ENCODE measurements around the gene SLC7A9. TPM values are rescaled to one million over a fixed set of nuclear protein-coding genes. Genes with fewer than 3 reads are reported as not detected.

Gene SLC7A9
- total and polyA plus RNA-seq, 2 of the 13 experiments (the other 11 are each of a cell fraction or from before 2014, with no cell fraction given) = 4.7 to 8.3 TPM

DNA sequence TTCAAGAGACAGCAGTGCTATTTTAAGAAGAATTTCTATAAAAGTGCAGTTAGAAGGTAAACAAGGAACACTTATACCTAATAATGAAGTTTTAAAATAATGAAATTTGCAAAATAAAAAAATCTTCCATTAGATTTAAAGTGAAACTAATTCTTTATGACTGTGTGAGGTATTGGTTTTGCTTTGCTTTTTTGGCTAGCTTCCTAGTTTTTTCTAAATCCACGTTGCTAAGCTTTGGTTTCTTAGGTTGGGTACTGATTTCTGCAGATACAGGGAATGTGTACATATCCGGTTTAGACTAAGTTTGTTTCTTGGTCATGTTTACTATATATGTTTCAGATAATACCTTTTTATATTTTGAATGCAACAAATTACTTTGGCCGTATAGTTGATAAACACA, 59.8 kb downstream of the SLC7A9 start:
- H3K9ac ChIP-seq (ENCODE audit: insufficient read depth, low read depth, low read length) = no peak overlapping the region
- no peak overlapping the region for H3K4me3 ChIP-seq (replicated peaks in 1 of 3; ENCODE audit: insufficient read depth in 1 of 3, low read depth in 2 of 3, low read length in 3 of 3)
- FAIRE-seq (no peak), ATAC-seq (no peak), DNase-seq (ENCODE audit: low spot score) (no peak)
- H4K20me1 ChIP-seq (ENCODE audit: insufficient read depth, low read length) = no peaks in the 10 kb centered on the region
- in situ Hi-C loops (cut with HindIII; ENCODE audit: extremely low pct_ligation_motif_present, low pct_unique_long_range_greater_than_20kb) = no loop called here
- POLR2A ChIA-PET = no interaction called here
- H3K4me1 ChIP-seq (ENCODE audit: insufficient read depth, low read length) = peaks cover 12% of the 10 kb centered on the region
- intact Hi-C loops (cut with micrococcal nuclease; ENCODE audit: unreplicated experiment) = no loop called here
- H3K9me3 ChIP-seq (ENCODE audit: low read length) = no peaks in the 10 kb centered on the region
- CTCF ChIA-PET (ENCODE audit: low intra/inter-chr PET ratio, low total read pairs) = no interaction called here
- 4% methylated on average over 3 of the region's 3 CpGs for WGBS (ENCODE audit: low lambda C conversion rate)
- no TSS peak for BruUV-seq (replicated peaks)
- no peak overlapping the region for H3K27ac ChIP-seq (ENCODE audit: extremely low read length, insufficient read depth, low read length)
- TF ChIP-seq, protein P1, sequence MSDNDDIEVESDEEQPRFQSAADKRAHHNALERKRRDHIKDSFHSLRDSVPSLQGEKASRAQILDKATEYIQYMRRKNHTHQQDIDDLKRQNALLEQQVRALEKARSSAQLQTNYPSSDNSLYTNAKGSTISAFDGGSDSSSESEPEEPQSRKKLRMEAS (IDR thresholded peaks at IDR 0.05) = no peak
- TF ChIP-seq ELF4 (CRISPR knock-in tag; IDR thresholded peaks at IDR 0.05; ENCODE audit: borderline replicate concordance) = no peak
- no peak for TF ChIP-seq RFX3 (CRISPR knock-in tag; IDR thresholded peaks at IDR 0.05)
- TF ChIP-seq HNRNPL (IDR thresholded peaks at IDR 0.05; ENCODE audit: low read depth, low read length) = no peak
- TF ChIP-seq ZNF335 (CRISPR knock-in tag; IDR thresholded peaks at IDR 0.05) = no peak
- TF ChIP-seq ZNF678 (CRISPR knock-in tag; IDR thresholded peaks at IDR 0.05) = no peak
- TF ChIP-seq ZNF230 (CRISPR knock-in tag; IDR thresholded peaks at IDR 0.05) = no peak
- TF ChIP-seq, protein P2, sequence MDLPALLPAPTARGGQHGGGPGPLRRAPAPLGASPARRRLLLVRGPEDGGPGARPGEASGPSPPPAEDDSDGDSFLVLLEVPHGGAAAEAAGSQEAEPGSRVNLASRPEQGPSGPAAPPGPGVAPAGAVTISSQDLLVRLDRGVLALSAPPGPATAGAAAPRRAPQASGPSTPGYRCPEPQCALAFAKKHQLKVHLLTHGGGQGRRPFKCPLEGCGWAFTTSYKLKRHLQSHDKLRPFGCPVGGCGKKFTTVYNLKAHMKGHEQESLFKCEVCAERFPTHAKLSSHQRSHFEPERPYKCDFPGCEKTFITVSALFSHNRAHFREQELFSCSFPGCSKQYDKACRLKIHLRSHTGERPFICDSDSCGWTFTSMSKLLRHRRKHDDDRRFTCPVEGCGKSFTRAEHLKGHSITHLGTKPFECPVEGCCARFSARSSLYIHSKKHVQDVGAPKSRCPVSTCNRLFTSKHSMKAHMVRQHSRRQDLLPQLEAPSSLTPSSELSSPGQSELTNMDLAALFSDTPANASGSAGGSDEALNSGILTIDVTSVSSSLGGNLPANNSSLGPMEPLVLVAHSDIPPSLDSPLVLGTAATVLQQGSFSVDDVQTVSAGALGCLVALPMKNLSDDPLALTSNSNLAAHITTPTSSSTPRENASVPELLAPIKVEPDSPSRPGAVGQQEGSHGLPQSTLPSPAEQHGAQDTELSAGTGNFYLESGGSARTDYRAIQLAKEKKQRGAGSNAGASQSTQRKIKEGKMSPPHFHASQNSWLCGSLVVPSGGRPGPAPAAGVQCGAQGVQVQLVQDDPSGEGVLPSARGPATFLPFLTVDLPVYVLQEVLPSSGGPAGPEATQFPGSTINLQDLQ (CRISPR knock-in tag; IDR thresholded peaks at IDR 0.05) = no peak
- TF ChIP-seq, protein P3, sequence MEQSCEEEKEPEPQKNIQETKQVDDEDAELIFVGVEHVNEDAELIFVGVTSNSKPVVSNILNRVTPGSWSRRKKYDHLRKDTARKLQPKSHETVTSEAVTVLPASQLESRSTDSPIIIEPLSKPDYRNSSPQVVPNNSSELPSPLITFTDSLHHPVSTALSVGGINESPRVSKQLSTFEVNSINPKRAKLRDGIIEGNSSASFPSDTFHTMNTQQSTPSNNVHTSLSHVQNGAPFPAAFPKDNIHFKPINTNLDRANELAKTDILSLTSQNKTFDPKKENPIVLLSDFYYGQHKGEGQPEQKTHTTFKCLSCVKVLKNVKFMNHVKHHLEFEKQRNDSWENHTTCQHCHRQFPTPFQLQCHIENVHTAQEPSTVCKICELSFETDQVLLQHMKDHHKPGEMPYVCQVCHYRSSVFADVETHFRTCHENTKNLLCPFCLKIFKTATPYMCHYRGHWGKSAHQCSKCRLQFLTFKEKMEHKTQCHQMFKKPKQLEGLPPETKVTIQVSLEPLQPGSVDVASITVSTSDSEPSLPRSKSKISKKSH (CRISPR knock-in tag; IDR thresholded peaks at IDR 0.05; ENCODE audit: borderline replicate concordance) = no peak
- no peak for TF ChIP-seq AKAP8 (CRISPR knock-in tag; IDR thresholded peaks at IDR 0.05)
- TF ChIP-seq, protein P4, sequence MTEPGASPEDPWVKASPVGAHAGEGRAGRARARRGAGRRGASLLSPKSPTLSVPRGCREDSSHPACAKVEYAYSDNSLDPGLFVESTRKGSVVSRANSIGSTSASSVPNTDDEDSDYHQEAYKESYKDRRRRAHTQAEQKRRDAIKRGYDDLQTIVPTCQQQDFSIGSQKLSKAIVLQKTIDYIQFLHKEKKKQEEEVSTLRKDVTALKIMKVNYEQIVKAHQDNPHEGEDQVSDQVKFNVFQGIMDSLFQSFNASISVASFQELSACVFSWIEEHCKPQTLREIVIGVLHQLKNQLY (CRISPR knock-in tag; IDR thresholded peaks at IDR 0.05) = no peak
- TF ChIP-seq RFX5 (IDR thresholded peaks at IDR 0.05; ENCODE audit: low read depth, low read length) = no peak
- TF ChIP-seq ZNF816 (CRISPR knock-in tag; IDR thresholded peaks at IDR 0.05; ENCODE audit: borderline replicate concordance) = no peak
- TF ChIP-seq ZNF674 (CRISPR knock-in tag; IDR thresholded peaks at IDR 0.05; ENCODE audit: low read depth) = no peak
- TF ChIP-seq SMAD3 (CRISPR knock-in tag; IDR thresholded peaks at IDR 0.05) = no peak
- TF ChIP-seq CENPX (CRISPR knock-in tag; IDR thresholded peaks at IDR 0.05) = no peak
- no peak for TF ChIP-seq TARDBP (CRISPR knock-in tag; IDR thresholded peaks at IDR 0.05)
- no peak for TF ChIP-seq ZNF766 (CRISPR knock-in tag; IDR thresholded peaks at IDR 0.05; ENCODE audit: borderline replicate concordance)
- TF ChIP-seq PAF1 (CRISPR knock-in tag; IDR thresholded peaks at IDR 0.05) = no peak
- no peak overlapping the region for H3K4me2 ChIP-seq (ENCODE audit: low read depth, low read length)
- H3K79me2 ChIP-seq (ENCODE audit: insufficient read depth, low read length) = no peaks in the 10 kb centered on the region
- H2AFZ ChIP-seq (ENCODE audit: low read length) = no peak overlapping the region
- H3K27me3 ChIP-seq (ENCODE audit: control insufficient read depth in 1 of 2, insufficient read depth in 2 of 2, low read length in 2 of 2) = peaks cover 7 to 23% of the 10 kb centered on the region in 2 experiments
- H3K36me3 ChIP-seq (replicated peaks in 1 of 2; ENCODE audit: control insufficient read depth in 1 of 2, insufficient read depth in 2 of 2, low read length in 2 of 2) = no peaks in the 10 kb centered on the region
